Neural progenitor cell (in vitro differentiated cells): Measurements from ENCODE around the gene BFSP1. TPM values are rescaled to one million over a fixed set of nuclear protein-coding genes. Genes with fewer than 3 reads are reported as not detected.

Experiments
- DNase-seq: peaks from one replicate; pipeline ENCODE4 v3.0.0-alpha.2; 2016; ENCODE audit warnings: low spot score
- H2AFZ ChIP-seq: fragments of 200-600 bp; sonication (generic); replicated peaks from 2 replicates; pipeline ENCODE4 v1.6.1; 2016; ENCODE audit warnings: antibody characterized with exemption
- H3F3A ChIP-seq: fragments of 200-600 bp; sonication (generic); 2 replicates; pipeline ENCODE4 v1.6.1; 2016; ENCODE audit warnings: antibody characterized with exemption, low read depth
- H3K27ac ChIP-seq: fragments of 200-600 bp; sonication (generic); 2 replicates; pipeline ENCODE4 v1.5.1; 2016; ENCODE audit warnings: mild to moderate bottlenecking
- H3K27me3 ChIP-seq: fragments of 200-600 bp; sonication (generic); 2 replicates; pipeline ENCODE4 v1.6.1; 2016; ENCODE audit warnings: mild to moderate bottlenecking, moderate library complexity
- H3K36me3 ChIP-seq: fragments of 200-600 bp; sonication (generic); 2 replicates; pipeline ENCODE4 v1.5.1; 2016
- H3K4me1 ChIP-seq: fragments of 200-600 bp; sonication (generic); 2 replicates; pipeline ENCODE4 v1.6.1; 2016; ENCODE audit warnings: mixed run types
- H3K4me2 ChIP-seq: fragments of 200-600 bp; sonication (generic); 2 replicates; pipeline ENCODE4 v1.6.1; 2016
- H3K4me3 ChIP-seq: fragments of 200-600 bp; sonication (generic); 2 replicates; pipeline ENCODE4 v1.5.1; 2016
- H3K79me2 ChIP-seq: fragments of 200-600 bp; sonication (generic); 2 replicates; pipeline ENCODE4 v1.6.1; 2016; ENCODE audit warnings: low read depth
- H3K9ac ChIP-seq: fragments of 200-600 bp; sonication (generic); 2 replicates; pipeline ENCODE4 v1.6.1; 2016
- H3K9me3 ChIP-seq: fragments of 200-600 bp; sonication (generic); 2 replicates; pipeline ENCODE4 v1.5.1; 2016; ENCODE audit warnings: low read depth
- H4K20me1 ChIP-seq: fragments of 200-600 bp; sonication (generic); 2 replicates; pipeline ENCODE4 v1.6.1; 2016; ENCODE audit warnings: low read depth
- H3K27ac Mint-ChIP-seq: 3 replicates; pipeline ENCODE4 v1.8.0; 2021; ENCODE audit warnings: mixed read lengths
- H3K27me3 Mint-ChIP-seq: 2 replicates; pipeline ENCODE4 v1.8.0; 2022; ENCODE audit warnings: low read depth, mild to moderate bottlenecking, inconsistent platforms, moderate library complexity, mixed read lengths; ENCODE audit not compliant: insufficient read depth
- H3K36me3 Mint-ChIP-seq: 3 replicates; pipeline ENCODE4 v1.8.0; 2021; ENCODE audit warnings: mixed read lengths
- H3K4me1 Mint-ChIP-seq: 3 replicates; pipeline ENCODE4 v1.8.0; 2021; ENCODE audit warnings: mixed read lengths
- H3K4me3 Mint-ChIP-seq: 3 replicates; pipeline ENCODE4 v1.8.0; 2021; ENCODE audit warnings: mild to moderate bottlenecking, moderate library complexity, mixed read lengths
- H3K9me3 Mint-ChIP-seq: 3 replicates; pipeline ENCODE4 v1.8.0; 2020; ENCODE audit warnings: mixed read lengths
- CTCF ChIP-seq: fragments of 200-600 bp; sonication (generic); IDR thresholded peaks from 2 replicates; pipeline ENCODE4 v1.5.1; 2017; ENCODE audit warnings: antibody characterized with exemption, mild to moderate bottlenecking
- EZH2 ChIP-seq: fragments of 200-600 bp; sonication (generic); IDR thresholded peaks from 2 replicates; pipeline ENCODE4 v1.6.1; 2017; ENCODE audit warnings: antibody characterized with exemption, mild to moderate bottlenecking, moderate library complexity
- EZH2phosphoT487 ChIP-seq: fragments of 200-600 bp; sonication (generic); IDR thresholded peaks from 2 replicates; pipeline ENCODE4 v1.6.1; 2017; ENCODE audit warnings: antibody characterized with exemption
- total RNA-seq: library from RNA; depleted of rRNA; stranded (reverse); fragments of >200 nt; gene quantifications from 2 replicates; pipeline ENCODE4 v1.2.3, GENCODE V29; 2015; ENCODE audit warnings: low replicate concordance

Gene BFSP1
- total RNA-seq, 1 donor from 2014 or later: not detected

DNA sequence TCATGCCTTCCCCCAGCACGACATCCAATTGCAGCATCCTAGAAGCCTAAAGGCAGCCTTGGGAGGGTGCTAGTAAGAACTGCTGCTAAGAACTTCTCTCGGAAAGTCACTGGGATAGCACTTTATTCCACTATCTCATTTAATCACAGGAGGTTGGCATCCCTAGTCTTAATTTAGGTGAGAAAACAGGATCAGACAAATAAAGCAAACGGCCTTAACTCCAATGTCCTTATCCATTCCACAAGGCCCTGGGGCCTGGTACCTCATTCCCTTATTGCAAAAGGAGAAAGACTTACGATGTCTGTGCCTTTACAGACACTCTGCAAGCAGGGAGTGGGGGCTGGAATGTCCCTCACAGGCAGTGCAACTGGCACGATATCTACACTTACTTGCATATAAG lies 60.7 kb downstream of the BFSP1 start:
- Histone ChIP-seq H3K9me3 (no peaks in the 10 kb centered on the region), H3K36me3 (no peaks in the 10 kb centered on the region), H3K4me1 (no peaks in the 10 kb centered on the region), H3K4me2 (no peak overlapping the region), H3K27me3 (no peaks in the 10 kb centered on the region), H4K20me1 (no peaks in the 10 kb centered on the region), H3K4me3 (no peak overlapping the region), H3F3A (no peaks in the 10 kb centered on the region), H3K9ac (no peak overlapping the region), H3K27ac (no peak overlapping the region), H2AFZ (no peak overlapping the region), H3K79me2 (no peaks in the 10 kb centered on the region)
- peaks cover 16% of the 10 kb centered on the region for H3K4me1 Mint-ChIP-seq
- H3K4me3 Mint-ChIP-seq: no peak overlapping the region
- no peak for DNase-seq
- no peak overlapping the region for H3K27ac Mint-ChIP-seq
- no peaks in the 10 kb centered on the region for H3K36me3 Mint-ChIP-seq
- no peaks in the 10 kb centered on the region for H3K9me3 Mint-ChIP-seq
- TF ChIP-seq EZH2 (no peak), CTCF (no peak), EZH2phosphoT487 (no peak)
- peaks cover 3% of the 10 kb centered on the region for H3K27me3 Mint-ChIP-seq

DNA sequence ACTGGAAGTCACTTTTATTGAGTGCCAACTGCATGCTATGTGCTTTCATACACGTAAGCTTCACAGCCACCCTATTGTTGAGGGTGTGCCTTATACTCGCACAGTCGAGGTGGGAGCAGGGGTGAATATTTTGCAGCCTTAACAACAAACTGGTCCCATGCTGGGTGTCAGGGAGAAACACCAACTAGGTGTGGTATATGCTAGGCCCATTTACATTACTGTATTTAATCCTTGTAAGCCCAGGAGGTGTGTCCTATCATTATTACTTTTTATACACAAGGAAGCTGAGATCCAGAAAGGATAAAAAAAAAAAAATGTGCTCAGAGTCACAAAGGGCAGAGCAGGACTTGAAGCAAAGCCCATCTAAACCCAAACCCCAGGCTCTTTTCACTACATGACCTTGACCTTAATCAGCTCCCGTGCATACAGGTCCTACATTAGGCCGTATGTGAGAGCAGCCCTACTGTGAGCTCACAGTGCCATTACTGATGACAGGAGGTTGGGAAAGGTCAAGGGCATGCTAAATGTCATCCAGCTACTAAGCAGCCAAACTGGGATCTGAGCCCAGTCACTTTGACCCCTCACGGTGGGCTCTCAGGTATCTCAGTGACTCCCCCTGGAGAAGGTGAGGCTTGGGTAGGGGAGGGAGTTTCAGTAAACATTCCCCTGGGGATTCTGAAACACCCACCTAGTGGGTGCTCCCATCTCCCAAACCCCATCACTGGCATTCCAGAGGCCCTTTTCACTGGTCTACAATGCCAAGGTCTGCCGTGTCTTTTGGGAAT lies 61.7 kb downstream of the BFSP1 start:
- H3F3A ChIP-seq: no peaks in the 10 kb centered on the region
- no peak overlapping the region for H3K9ac ChIP-seq
- H3K4me3 Mint-ChIP-seq: no peak overlapping the region
- no peak overlapping the region for H3K27ac ChIP-seq
- peaks cover 3% of the 10 kb centered on the region for H3K27me3 Mint-ChIP-seq
- no peaks in the 10 kb centered on the region for H3K9me3 ChIP-seq
- no peak overlapping the region for H3K27ac Mint-ChIP-seq
- H3K9me3 Mint-ChIP-seq: no peaks in the 10 kb centered on the region
- no peaks in the 10 kb centered on the region for H3K36me3 ChIP-seq
- no peaks in the 10 kb centered on the region for H3K36me3 Mint-ChIP-seq
- no peaks in the 10 kb centered on the region for H3K27me3 ChIP-seq
- H4K20me1 ChIP-seq: no peaks in the 10 kb centered on the region
- H3K79me2 ChIP-seq: no peaks in the 10 kb centered on the region
- H3K4me1 Mint-ChIP-seq: peaks cover 16% of the 10 kb centered on the region
- H3K4me2 ChIP-seq: no peak overlapping the region
- H2AFZ ChIP-seq: no peak overlapping the region
- no peak for DNase-seq
- no peak overlapping the region for H3K4me3 ChIP-seq
- TF ChIP-seq CTCF (no peak), EZH2 (no peak), EZH2phosphoT487 (no peak)
- H3K4me1 ChIP-seq: no peaks in the 10 kb centered on the region

DNA sequence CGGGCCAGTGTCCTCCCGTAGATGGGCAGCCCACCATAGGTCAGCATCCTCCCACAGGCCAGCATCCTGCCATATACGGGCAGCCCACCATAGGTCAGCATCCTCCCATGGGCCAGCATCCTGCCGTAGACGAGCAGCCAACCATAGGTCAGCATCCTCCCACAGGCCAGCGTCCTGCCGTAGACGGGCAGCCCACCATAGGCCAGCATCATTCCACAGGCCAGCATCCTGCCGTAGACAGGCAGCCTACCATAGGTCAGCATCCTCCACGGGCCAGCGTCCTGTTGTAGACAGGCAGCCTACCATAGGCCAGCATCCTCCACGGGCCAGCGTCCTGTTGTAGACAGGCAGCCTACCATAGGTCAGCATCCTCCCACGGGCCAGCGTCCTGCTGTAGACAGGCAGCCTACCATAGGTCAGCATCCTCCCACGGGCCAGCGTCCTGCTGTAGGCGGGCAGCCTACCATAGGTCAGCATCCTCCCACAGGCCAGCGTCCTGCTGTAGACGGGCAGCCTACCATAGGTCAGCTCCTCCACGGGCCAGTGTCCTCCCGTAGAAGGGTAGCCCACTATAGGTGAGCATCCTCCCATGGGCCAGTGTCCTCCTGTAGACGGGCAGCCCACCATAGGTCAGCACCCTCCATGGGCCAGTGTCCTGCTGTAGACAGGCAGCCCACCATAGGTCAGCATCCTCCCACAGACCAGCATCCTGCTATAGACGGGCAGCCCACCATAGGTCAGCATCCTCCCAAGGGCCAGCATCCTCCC lies 62.9 kb downstream of the BFSP1 start:
- Histone ChIP-seq H3K9ac (no peak overlapping the region), H4K20me1 (no peaks in the 10 kb centered on the region), H3K4me3 (no peak overlapping the region), H3K4me1 (no peaks in the 10 kb centered on the region), H3K4me2 (no peak overlapping the region), H3K79me2 (no peaks in the 10 kb centered on the region), H3K9me3 (no peaks in the 10 kb centered on the region), H3K36me3 (no peaks in the 10 kb centered on the region), H3F3A (no peaks in the 10 kb centered on the region), H2AFZ (no peak overlapping the region), H3K27me3 (no peaks in the 10 kb centered on the region), H3K27ac (no peak overlapping the region)
- Mint-ChIP-seq H3K4me3 (no peak overlapping the region), H3K4me1 (peaks cover 16% of the 10 kb centered on the region), H3K36me3 (no peaks in the 10 kb centered on the region), H3K27ac (no peak overlapping the region), H3K9me3 (no peaks in the 10 kb centered on the region), H3K27me3 (peaks cover 3% of the 10 kb centered on the region)
- no peak for TF ChIP-seq CTCF
- no peak for TF ChIP-seq EZH2
- TF ChIP-seq EZH2phosphoT487: no peak
- no peak for DNase-seq
